GM12874 (cell line): Measurements from ENCODE around the gene MBNL2.

Experiments used
- TF ChIP-seq, protein P1 (sequence below): IDR thresholded peaks from 2 replicates; pipeline ENCODE4 v1.5.1; 2011; ENCODE audit warnings: low read depth, mild to moderate bottlenecking, control low read depth, low read length, moderate library complexity; ENCODE audit not compliant: insufficient read depth

Gene MBNL2

DNA sequence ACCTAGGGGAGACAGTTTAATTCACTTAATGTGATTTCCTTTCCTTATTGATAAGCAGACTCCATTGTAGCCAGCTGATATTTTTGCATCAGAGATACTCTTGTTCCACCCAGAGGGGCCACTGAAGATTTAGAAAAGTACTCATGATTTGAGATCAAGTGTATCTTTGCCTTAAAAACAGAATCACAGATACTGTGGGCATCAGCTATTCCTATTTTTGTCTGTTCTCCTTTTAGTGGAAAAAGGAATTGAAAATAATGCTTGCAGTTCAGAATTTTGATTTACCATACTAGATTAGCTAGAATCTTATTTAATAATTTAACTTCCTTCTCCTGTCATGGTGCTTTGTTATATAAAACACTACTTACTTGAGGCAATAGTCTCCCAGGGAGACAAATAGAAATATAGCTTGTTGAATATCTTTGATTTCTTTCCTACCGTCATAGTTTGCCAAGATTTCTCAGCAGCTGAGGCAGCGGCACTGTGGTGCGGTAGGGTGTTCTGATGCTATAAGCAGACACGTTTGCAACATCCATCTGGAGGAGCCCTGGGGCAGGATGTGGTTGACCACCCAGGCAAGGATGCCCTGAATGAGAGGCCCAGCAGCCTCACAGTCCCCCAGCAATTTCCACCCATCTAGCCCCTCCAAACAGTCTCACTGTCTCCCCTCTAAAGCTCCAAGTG lies 164.8 kb downstream of the MBNL2 start:
- TF ChIP-seq, protein P1, sequence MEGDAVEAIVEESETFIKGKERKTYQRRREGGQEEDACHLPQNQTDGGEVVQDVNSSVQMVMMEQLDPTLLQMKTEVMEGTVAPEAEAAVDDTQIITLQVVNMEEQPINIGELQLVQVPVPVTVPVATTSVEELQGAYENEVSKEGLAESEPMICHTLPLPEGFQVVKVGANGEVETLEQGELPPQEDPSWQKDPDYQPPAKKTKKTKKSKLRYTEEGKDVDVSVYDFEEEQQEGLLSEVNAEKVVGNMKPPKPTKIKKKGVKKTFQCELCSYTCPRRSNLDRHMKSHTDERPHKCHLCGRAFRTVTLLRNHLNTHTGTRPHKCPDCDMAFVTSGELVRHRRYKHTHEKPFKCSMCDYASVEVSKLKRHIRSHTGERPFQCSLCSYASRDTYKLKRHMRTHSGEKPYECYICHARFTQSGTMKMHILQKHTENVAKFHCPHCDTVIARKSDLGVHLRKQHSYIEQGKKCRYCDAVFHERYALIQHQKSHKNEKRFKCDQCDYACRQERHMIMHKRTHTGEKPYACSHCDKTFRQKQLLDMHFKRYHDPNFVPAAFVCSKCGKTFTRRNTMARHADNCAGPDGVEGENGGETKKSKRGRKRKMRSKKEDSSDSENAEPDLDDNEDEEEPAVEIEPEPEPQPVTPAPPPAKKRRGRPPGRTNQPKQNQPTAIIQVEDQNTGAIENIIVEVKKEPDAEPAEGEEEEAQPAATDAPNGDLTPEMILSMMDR = no peak

DNA sequence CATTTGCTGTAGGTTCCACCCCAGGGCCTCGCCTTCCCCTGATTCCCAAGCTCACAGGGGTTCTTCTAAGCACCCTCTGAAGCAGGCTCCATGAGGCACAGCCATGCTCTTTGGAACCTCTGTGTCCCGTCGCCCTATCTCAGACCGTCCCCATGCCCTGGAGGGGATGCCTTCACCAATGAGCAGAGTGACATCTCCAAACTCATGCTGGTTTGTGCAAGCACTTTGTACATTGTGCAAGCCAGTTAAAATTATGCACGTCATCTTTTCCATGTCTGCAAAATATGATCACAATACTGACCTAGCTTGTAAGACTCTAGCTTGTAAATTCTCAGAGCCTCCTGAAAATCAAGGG lies 165.3 kb downstream of the MBNL2 start:
- TF ChIP-seq, protein P1 = no peak

DNA sequence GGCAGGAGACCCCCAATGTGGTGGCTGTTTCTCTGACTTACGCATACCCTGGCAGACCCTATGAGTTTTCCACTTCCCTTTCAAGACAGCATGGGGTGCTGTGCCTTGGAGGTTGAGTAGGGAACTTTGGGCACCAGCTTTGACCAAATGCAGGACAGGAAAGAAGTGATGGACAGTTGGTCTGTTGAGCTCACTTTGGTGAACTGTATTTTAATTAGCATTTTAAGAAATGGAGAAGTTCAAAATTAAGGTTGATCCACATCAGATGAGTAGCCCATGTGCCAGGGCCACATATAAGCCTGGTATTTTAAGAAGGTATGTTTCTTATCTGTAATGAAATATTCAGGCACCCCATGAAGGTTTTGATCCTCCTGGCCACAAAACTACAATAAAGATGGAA lies 165.8 kb downstream of the MBNL2 start:
- TF ChIP-seq, protein P1 = no peak

DNA sequence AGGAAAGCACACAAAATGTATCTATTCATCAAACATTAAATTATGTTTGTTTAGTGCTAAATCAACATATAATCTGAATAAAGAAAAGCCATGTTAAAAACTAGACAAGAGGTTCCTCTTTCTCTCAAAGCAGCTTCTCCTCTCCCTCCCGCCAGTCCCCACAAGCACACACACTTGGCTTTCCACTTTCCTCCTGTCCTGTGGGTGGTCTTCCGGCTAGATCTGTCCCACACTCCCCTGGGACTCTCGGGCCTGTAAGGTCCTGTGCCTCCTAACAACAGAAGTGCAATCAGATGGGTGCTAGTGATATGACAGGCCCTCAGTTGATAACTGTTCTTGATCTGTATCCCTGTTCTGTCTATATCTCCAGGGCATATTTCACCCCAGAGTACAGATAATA lies 166.2 kb downstream of the MBNL2 start:
- TF ChIP-seq, protein P1 = no peak

DNA sequence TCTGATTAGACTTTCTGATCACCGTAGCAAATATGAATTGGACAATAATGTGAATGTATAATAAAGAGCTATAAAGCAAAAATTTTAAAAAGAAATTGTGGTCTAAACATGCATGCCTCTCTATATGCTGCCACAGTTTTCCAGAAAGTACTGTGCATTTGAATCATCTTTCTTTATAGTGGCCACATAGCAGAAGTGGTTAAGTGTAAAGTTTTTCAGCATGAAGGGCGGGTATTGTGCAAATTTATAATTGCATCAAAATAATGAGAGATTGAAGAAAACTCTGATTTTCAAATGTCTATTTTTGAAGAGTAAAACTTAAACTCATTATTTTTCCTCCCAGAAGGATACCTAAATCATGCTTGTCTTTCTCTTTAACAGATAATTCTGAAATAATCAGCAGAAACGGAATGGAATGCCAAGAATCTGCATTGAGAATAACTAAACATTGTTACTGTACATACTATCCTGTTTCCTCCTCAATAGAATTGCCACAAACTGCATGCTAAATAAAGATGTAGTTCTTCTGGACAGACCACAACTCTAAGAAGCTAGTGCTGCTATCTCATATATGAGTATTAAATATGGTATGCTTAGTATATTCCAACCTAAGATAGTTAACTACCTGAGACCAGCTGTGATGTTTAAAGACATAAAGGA lies 168.9 kb downstream of the MBNL2 start:
- TF ChIP-seq, protein P1 = no peak

DNA sequence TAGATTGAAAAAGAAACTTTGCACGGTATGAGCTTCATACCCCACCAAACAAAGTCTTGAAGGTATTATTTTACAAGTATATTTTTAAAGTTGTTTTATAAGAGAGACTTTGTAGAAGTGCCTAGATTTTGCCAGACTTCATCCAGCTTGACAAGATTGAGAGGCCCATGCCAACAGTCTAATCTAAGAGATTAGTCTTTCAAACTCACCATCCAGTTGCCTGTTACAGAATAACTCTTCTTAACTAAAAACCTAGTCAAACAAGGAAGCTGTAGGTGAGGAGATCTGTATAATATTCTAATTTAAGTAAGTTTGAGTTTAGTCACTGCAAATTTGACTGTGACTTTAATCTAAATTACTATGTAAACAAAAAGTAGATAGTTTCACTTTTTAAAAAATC lies 169.9 kb downstream of the MBNL2 start:
- TF ChIP-seq, protein P1 = no peak

DNA sequence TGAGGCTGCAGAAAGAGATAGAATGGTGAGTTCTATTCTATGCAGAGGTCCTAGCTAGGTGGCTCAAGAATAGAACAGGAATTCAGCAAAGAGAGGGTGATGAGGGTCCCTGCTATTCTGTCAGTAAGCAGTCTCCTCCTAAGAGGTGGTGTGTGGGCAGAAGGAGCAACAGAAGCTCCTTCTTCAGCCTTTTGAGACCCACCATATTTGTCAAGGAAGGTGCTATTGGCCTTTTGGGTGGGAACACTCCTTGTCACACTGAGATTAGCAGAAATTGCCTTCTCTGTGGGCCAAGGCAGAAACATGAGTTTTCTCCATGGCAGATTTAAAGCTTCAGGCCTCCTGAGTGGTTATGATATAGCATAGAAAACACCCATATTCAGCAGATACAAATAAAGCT lies 172.4 kb downstream of the MBNL2 start:
- TF ChIP-seq, protein P1 = no peak
